GM19193 (cell line): ENCODE measurements around the gene PARP1.

Source experiments
- POLR2A ChIP-seq: IDR thresholded peaks from 4 replicates; pipeline ENCODE4 v1.6.1; 2011; ENCODE audit not compliant: insufficient read depth, insufficient read length; ENCODE audit errors: extremely low read depth

The PARP1 gene

DNA sequence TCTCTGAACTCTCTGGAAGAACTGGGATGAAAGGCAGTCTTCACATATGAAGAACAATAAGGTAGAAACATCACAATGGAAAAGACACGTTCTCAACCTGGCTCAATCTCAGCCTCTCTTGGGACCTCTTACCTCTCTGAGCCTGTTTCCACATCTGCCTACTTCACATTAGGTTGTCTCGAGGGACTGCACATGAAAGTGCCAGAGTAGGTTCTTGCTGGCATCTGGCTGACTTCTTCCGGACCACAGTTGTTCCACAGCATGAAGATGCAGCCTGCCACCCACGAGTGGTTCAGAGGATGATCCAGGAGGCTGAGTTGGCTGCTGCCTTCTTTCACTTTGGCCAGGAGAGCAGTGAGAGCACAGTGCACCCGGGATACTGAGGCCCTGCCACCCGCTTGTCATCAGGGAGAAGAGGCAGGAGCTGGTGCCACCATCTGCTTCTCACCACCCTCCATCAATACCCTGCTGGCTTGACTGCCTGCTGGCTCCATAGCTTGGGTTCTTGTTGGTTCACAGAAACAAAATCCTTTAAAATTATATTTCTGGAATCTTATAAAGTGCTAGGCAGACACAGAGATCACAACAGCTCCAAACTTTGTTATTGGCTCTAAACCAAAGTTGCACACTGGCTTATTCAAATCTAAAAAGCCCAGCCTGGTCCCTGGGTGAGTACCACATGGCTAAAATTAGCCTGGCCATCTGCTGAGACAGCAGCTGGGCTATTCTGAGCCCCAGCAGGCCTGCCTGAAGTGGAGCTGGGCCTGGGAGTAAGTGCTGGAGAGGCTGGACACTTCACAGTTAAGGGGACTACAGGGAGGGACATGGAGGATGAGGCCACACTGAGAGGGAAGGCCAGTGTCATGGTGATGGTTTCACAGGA lies 52.0 kb downstream of the PARP1 start:
- TF ChIP-seq POLR2A, result no peak

- TF ChIP-seq POLR2A, result no peak
Observed at GRCh38 chr1:226355016-226355415, 52.9 kb downstream of the PARP1 start.

DNA sequence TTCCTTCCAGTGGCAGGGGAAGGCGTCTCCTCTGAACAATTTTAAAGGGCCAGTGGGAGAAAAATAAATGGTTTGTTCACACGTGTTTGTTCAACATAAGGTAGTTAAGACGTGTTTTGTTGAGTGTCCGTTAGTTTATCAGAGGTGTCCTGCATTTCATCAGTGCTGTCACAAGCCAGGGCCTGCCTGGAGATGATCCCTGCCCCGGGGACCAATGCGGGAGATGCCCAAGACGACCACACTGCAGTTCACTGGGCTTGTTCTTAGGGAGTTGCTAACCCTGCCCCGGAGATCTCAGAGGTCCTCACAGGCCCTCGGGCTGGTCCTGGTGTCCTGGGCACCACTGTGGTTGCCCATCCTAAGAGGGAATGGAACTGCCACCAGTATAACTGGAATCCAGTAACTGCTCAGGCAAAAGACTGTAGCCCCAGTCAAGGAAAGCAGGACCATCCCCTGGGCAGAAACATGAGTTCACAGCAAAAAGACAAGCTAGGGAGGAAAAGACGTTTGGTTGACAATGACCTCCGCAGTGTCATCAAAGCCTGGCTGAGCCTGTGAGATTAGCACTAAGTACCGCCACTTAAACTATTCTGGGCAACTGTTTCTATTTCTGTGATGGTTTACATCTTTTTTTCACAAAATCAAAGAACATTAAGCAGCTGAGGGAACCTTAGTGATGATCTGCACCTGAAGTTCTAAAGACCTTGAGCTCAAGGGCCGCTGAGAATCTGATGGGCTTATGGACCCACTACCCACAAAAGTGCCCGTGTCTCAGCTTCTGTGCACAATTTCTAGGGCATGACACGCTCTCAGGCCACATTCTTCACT lies 54.0 kb downstream of the PARP1 start:
- TF ChIP-seq POLR2A, result no peak

- no peak for TF ChIP-seq POLR2A
Observed at GRCh38 chr1:226351709-226352108, 56.2 kb downstream of the PARP1 start.

- TF ChIP-seq POLR2A, result no peak
Observed at GRCh38 chr1:226350519-226350865, 57.4 kb downstream of the PARP1 start.

DNA sequence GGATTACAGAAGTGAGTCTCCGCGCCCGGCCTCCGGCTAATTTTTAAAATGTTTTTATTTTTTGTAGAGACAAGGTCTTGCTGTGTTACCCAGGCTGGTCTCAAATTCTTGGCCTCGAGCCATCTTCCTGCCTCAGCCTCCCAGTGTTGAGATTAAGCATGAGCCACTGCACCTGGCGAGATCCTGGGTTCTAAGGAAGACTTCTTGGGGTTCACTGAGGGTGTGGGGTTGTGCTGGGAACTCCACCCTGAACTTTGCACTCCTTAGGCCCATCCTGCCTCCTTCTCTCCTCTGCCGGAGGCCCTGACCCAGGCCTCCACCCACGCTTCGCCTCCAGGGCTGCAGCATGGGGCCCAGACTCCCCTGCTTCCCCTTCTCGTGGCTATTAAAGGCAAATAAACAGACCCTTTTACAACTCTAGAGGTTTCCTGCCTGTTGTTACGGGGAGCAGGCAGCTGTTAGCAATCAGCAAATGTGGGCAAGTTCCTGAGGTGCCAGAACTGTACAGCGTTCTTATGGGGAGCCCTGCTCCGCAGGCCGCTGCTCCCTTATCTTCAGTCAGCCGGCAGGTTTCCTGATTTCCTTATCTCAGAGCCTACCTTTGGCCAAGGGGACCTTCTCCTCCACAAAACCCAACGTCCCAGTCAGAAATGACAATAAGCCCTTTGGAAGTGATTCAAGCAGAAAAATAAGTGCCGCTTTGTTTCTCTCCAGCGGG lies 57.9 kb downstream of the PARP1 start:
- no peak for TF ChIP-seq POLR2A

GRCh38 chr1:226349081-226349480 lies 58.8 kb downstream of the PARP1 start:
- no peak for TF ChIP-seq POLR2A

GRCh38 chr1:226344441-226345259 lies 63.2 kb downstream of the PARP1 start:
- TF ChIP-seq POLR2A, result no peak

- TF ChIP-seq POLR2A, result no peak
Observed at GRCh38 chr1:226342656-226343055, 65.2 kb downstream of the PARP1 start.

GRCh38 chr1:226337276-226337875 lies 70.5 kb downstream of the PARP1 start:
- TF ChIP-seq POLR2A, result no peak

GRCh38 chr1:226335661-226336060 lies 72.2 kb downstream of the PARP1 start:
- TF ChIP-seq POLR2A, result no peak

- TF ChIP-seq POLR2A, result no peak
Observed at GRCh38 chr1:226332947-226333346, 74.9 kb downstream of the PARP1 start.

DNA sequence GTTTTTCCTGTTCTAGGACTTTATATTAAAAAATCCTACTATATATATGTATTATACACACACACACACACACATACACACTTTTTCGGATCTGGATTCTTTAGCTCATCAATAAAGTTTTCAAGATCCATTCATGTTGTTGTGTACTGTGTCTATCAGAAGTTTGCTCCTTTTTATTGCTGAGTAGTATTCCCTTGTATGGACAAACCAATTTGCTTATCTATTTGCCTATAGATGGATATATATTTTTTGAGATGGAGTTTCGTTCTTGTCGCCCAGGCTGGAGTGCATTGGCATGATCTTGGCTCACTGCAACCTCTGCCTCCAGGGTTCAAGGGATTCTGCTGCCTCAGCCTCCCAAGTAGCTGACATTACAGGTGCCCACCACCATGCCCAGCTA lies 78.7 kb downstream of the PARP1 start:
- TF ChIP-seq POLR2A, result no peak

GRCh38 chr1:226327761-226328162 lies 80.1 kb downstream of the PARP1 start:
- TF ChIP-seq POLR2A, result no peak
